Stimulated activated CD4-positive, alpha-beta T cell treated with anti-CD3 and anti-CD28 coated beads, Interleukin-4, amount 100 ng/mL, for 48 hours (primary cell): ENCODE data around the gene LRRIQ1.
"Not testable (repeated sequence)": the region's sequence is repeated elsewhere in the genome, so short reads cannot be mapped to it uniquely, and the experiment has no call there.

Source experiments
- DNase-seq, 2 donors: peaks; one replicate each; pipeline ENCODE4 v3.0.0-alpha.2; 2020; ENCODE audit warnings: low read depth in 2 of 2

Gene LRRIQ1

DNA sequence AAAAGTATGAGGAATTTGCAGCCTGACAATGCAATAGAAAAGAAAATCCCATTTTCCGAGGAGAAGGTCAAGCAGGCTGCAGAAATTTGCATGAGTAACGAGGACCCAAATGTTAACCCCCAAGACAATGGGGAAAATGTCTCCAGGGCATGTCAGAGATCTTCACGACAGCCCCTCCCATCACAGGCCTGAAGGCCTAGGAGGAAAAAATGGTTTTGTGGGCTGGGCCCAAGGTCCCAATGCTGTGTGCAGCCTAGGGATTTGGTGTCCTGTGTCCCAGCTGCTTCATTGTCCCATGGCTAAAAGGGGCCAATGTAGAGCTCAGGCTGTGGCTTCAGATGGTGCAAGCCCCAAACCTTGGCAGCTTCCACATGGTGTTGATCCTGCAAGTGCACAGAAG, 167.7 kb downstream of the LRRIQ1 start:
- not testable (repeated sequence) for DNase-seq

DNA sequence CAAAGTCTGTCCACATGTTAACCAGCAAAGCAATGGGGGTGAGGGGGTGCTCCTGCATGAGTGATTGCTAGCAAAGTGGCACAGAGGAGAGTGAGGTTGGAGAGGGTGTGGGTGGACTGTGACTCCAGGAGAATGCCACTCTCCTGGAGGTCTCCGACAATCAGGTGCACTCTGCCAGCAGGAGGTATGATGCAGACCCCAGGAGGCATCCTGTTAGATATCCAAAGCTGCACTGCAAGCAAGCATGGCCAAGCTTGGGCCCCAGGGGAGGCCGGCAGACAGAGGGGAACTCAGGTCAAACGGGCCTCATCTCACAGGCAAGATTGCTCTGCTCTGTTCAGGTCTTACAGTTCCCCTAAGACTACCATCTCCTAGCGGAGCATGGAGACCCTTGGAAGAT, 170.4 kb downstream of the LRRIQ1 start:
- no peak for DNase-seq

DNA sequence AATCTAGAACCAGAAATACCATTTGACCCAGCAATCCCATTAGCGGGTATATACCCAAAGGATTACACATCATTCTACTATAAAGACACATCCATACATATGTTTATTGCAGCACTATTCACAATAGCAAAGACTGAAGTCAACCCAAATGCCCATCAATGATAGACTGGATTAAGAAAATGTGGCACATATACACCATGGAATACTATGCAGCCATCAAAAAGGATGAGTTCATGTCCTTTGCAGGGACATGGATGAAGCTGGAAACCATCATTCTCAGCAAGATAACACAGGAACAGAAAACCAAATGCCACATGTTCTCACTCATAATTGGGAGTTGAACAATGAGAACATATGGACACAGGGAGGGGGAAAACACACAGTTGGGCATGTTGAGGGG, 188.2 kb downstream of the LRRIQ1 start:
- DNase-seq, result not testable (repeated sequence)

DNA sequence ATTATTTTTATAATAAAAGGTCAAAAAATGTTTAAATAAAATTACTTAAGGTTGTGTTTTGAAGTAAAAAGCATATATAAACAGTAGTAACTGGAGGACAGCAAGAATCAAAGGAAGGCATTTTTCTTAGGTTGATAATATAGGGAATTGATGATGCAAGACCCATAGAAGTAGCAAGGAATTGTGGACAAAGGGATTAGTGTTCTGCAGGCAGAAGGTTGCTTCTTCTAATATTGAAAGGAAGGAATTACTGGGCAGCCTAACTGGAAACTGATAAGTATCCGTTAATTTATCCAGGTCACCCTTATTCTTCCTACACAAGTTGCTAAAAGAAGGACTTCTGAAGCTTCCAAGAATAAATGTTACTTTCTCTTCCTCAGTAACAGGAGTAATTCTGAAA, 189.3 kb downstream of the LRRIQ1 start:
- no peak for DNase-seq

DNA sequence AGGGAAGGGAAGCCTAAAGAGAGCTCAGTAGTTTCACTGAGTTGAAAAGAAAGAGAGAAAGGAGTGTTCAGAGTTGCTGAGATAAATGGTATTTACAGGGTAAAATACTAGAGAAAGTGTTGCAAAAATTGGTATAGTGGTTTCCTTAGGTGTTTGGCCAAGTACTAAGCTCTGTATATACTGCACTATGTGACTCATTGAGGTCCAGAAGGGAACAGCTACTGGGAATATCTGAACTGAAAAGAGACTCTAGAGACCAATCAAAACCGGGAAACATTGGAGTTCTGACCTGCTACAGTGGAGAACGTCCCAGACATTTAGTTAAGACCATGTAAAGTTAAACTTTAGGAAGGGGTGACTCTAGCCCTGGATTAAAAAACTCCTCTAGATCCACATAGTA, 201.2 kb downstream of the LRRIQ1 start:
- DNase-seq, result no peak

GRCh38 chr12:85244561-85244960, 208.4 kb downstream of the LRRIQ1 start:
- DNase-seq, result no peak

GRCh38 chr12:85253853-85254252, 217.7 kb downstream of the LRRIQ1 start:
- DNase-seq, result no peak

- DNase-seq, result no peak
Observed at GRCh38 chr12:85257671-85258070, 221.5 kb downstream of the LRRIQ1 start.

DNA sequence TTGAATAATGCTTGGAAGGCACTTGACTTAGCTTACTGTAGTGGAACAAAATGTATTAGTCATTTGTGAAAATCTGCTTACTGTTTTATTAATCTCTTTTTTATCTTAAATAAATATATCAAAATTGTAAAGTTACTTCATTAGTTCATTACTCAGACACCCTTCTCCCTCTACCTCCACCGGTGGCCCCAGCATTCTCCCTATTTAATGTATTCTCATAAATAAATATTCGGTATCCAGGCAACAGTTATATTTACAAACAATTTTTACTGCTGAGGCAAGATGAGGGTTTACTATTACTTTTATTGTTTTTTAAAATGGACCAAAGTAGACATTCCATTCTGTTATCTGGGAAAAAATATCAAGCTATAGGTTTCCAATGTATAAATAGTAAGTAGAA, 224.3 kb downstream of the LRRIQ1 start:
- no peak for DNase-seq

DNA sequence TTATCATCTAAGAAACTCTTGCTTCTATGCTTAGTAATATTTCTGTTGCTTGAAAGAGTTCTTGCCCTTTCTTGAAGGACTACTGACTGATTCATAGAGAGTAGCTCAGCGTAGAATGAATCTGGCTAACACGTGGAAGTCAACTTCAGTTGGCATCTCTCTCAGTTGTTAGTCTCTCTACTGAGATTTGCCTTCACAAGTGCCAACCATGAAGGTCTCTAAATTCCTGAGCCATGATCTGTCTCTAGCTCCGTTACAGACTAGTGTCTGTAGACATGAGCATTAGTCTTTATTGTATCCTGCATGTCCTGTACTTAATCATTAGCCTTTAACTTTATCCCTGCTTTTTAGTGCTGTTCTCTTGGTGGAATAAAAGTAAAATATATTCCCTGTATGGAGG, 224.7 kb downstream of the LRRIQ1 start:
- DNase-seq, result no peak

DNA sequence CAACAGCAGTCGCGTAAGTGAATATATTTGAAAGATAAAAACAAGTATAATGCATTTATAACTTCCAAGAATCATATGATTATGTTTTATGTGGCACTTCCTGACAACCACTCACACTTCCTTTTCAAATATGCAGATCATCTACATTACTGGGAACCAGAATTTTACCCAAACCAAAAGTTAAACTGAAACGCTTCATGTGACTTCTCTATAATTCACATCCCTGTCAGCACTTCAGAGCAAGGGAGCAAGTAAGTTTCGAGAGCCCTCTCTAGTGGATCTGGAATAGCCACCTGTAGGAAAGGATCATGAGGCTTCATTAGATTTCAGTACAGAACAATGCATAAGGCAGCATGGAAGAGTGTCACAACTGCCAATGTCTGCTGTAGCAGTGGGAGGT, 230.2 kb downstream of the LRRIQ1 start:
- DNase-seq, result no peak

DNA sequence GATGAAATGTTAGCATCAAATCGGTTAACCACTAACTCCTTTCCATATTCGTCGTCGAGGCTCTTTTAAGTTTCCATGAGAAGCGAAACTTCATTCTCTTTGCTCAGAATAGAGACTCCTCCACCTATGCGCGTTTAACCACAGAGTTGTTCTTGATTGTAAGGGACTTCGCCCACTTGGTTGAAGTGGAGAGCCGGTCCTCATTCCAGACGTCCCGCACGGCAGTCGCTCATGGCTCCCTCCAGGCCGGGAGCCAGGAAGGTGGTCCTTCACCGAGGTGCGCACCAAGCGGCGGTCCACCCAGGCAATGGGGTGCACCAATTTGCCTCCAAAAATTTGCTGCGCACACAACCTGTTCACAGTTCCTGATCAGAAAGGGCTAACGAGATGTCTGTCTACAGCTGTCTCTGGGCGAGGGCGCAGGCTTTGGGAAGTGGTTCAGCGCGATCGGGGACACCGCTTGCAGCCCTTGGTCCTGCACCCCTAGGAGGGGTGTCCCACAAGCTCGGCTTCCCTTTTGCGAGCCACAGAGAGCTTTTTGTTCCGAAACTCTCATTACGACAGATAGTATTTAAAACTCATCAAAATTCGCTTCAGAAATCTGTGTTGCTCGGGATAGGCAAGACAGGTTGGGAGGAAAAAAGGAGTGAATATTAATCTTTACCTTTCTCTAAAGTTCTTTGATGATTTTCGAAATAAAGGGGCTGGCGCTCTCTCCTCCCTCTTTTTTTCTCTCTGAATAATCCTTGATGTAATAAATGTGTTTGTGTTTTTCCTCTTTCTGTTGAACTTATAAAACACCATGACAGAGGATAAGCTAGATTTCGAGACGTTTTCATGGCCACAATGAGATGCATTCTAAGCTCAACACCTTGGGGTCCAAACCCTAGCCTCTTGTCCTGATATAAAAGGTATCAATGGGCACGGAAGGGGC, 237.5 kb downstream of the LRRIQ1 start:
- DNase-seq, result no peak

GRCh38 chr12:85274315-85274651, 238.1 kb downstream of the LRRIQ1 start:
- no peak for DNase-seq

DNA sequence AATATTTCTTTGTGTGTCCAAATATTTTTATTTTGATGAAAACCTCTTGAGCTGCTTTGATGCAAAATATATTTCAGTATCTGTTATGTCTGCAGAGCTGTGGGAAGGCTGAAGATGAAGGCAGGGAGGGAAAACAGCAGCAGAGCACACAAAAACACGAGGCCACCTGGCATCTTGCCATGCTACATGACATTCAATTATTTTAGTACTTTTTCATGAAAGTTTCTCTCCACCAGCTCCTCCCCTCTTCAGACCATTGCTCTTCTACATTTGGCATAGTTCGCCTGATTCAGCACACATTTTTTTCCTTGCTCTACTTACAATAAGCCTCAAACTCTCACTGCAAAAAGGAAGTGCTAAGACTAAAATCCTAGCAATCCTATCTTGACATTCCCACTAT, 239.2 kb downstream of the LRRIQ1 start:
- no peak for DNase-seq

DNA sequence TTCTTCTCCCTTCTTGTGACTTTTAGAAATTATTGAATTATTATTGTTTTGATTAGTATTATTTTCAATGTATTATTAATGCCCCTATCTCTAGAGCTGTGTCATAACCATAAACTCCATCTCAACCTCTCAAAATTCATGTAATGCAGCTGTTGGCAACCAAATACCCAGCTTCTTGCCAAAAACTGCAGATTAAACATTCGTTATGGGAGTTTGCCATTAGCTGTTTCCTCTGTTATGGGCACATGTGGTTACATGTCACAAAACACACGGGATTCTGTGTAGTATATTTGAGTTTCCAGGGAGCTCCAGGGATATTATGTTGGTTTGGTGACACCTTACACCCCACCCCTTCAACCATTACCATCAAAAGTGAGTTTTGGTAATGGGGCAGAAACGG, 241.0 kb downstream of the LRRIQ1 start:
- no peak for DNase-seq

- no peak for DNase-seq
Observed at GRCh38 chr12:85277900-85278597, 241.9 kb downstream of the LRRIQ1 start.

DNA sequence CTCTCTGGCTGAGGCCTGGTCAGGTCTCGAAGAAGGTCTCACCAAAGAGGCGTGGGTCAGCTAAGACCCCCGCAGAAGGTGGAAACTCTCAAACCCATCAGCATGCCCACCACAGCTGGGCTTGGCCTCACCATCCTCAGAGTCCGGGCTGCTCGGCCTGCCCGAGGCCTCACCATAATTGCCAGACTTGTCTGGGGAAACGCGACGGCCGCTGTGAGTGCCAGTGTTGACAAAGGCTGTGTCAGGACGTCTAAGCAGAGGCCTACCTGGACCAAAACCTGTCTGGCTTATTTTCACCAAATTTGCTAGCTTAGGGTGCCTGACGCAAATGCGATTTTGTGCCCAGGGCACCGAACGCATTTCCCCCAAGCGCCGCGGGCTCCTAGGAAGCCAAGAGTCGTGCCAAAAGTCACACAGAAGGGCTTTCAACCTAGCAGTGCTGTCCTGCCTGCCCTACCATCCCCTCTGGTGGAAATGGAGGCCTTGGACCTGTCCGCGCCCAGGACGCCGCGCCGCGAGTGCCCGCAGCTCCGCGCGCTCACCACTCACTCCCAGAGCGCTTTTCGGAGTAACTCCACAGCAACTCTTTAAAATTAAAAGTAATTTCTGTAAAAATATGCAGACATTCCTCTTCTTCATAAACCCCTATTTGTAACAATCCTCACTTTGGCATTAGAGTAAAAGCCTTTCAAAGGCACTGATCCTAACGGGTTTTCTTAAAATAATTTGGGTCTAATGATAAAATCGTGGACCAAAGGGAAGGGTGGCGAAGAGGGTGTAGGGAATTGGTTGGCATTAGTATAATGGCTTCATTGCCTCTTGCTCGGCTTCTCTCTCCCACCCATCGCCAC, 242.7 kb downstream of the LRRIQ1 start:
- no peak for DNase-seq

DNA sequence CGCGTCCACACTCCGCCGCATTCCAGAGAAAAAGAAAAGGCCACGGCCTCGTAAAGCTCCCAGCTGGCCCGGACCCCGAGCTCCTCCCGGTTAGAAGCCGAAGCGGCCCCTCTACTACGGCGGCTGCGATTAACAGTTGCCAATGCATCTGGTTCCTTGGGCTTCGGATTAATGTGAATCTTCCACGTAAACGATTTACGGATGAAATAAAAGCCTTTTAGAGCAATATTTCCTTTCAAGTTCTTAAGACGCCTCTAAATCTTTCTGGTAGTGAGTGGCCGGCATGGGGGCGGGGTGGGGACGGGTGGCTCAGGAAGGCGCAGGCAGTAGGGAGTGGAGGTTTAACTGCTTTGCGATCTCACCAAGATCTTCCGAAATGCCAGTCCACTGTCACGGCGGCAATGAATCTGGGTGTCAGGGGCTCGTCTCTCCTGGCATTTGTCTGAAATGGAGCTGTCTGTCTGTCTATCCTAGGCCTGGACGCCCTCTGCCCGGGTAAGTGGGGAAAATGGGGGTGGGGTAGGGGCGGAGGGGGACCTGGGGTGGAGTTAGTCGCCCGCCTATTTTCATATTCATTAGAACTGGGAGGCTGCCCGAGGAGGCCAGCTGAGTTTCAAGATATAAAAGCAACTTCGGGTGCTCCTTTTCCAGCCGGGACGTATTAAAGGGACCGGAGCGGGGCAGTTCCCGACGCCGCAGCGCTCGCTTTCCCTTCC, 243.5 kb downstream of the LRRIQ1 start:
- DNase-seq, result no peak

DNA sequence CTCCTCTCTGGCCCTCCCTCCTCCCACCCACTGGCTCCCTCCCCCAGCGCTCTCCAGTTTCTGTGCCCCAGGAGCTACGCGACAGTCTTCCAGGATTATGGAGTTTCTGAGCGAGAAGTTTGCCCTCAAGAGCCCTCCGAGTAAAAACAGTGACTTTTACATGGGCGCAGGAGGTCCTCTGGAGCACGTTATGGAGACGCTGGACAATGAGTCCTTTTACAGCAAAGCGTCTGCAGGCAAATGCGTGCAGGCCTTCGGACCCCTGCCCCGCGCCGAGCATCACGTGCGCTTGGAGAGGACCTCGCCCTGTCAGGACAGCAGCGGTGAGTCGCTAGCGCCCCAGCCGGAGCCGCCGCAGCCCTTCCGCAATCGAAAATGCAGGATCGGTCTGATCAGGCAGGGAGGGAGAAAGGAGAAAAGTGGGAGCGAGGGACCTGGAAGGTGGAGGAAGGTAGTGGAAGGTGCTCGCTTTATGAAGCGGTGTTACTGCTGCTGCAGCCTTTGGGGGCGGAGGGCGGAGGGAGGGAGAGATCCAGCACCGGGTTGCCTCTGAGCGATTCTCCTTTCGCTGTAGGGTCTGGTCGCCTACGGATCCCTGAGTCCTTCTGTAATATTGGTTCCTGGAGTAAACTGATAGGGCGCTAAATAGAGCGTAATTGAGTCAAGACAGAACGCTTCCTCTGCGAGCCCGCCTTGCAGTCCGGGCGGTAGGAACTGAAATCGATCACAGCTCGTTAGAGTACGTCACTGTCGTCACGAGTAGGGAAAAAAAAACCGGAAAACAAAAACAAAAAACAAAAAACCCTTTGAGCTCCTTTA, 244.2 kb downstream of the LRRIQ1 start, which contains the start of gene ALX1:
ALX1 (plus strand) TSS at position 56 of the 819 bp plus-strand sequence; CDS start at position 98, 42 bp downstream.
- DNase-seq, result no peak

GRCh38 chr12:85280984-85281630, 245.0 kb downstream of the LRRIQ1 start:
- DNase-seq, result no peak
